CD4-positive, alpha-beta memory T cell (primary cell): Measurements from ENCODE around the gene CDKN1C. TPM values are rescaled to one million over a fixed set of nuclear protein-coding genes. Genes with fewer than 3 reads are reported as not detected.

ENCODE experiments used
- CTCF ChIA-PET: fragments of 350-600 bp; sonication (Branson Sonifier 250); formaldehyde crosslinking; loops from one replicate; lab custom pipeline; 2021; ENCODE audit warnings: inconsistent platforms; ENCODE audit not compliant: partially characterized antibody; lab: Charles Lee
- POLR2A ChIA-PET: fragments of 350-600 bp; sonication (Branson Sonifier 250); formaldehyde crosslinking; loops from one replicate; lab custom pipeline; 2021; ENCODE audit not compliant: partially characterized antibody; lab: Charles Lee
- DNase-seq, 5 donors: peaks; one replicate each; pipeline versions ENCODE4 v3.0.0 to v3.0.0-alpha.2; 2020 to 2022; ENCODE audit warnings: mixed read lengths in 1 of 5
- H3K27ac ChIP-seq: one replicate; pipeline ENCODE4 v1.7.0; 2013; ENCODE audit warnings: low read depth, low read length
- H3K27me3 ChIP-seq: 2 replicates; pipeline ENCODE4 v1.7.0; 2013; ENCODE audit warnings: mild to moderate bottlenecking, low read length, moderate library complexity; ENCODE audit not compliant: insufficient read depth
- H3K36me3 ChIP-seq: 2 replicates; pipeline ENCODE4 v1.7.0; 2013; ENCODE audit warnings: mild to moderate bottlenecking, low read length, moderate library complexity; ENCODE audit not compliant: insufficient read depth
- H3K4me1 ChIP-seq: 2 replicates; pipeline ENCODE4 v1.7.0; 2013; ENCODE audit warnings: mild to moderate bottlenecking, low read length, moderate library complexity; ENCODE audit not compliant: insufficient read depth
- H3K4me3 ChIP-seq, 2 donors: one replicate each; pipeline ENCODE4 v1.7.0; 2013; ENCODE audit warnings: low read length in 2 of 2, mild to moderate bottlenecking in 1 of 2
- H3K9me3 ChIP-seq, 2 donors: one replicate each; pipeline ENCODE4 v1.7.0; 2013; ENCODE audit warnings: low read length in 2 of 2, control low read depth in 1 of 2; ENCODE audit not compliant: control insufficient read depth in 1 of 2
- H3K27ac Mint-ChIP-seq, 7 donors: one replicate each; pipeline ENCODE4 v1.8.0; 2020 to 2021; ENCODE audit warnings: mixed read lengths in 7 of 7, mild to moderate bottlenecking in 6 of 7, inconsistent platforms in 3 of 7, moderate library complexity in 3 of 7
- H3K27me3 Mint-ChIP-seq, 2 donors: one replicate each; pipeline ENCODE4 v1.8.0; 2020 to 2021; ENCODE audit warnings: mixed read lengths in 2 of 2
- H3K36me3 Mint-ChIP-seq, 2 donors: one replicate each; pipeline ENCODE4 v1.8.0; 2020 to 2021; ENCODE audit warnings: mixed read lengths in 2 of 2, inconsistent platforms in 1 of 2, mild to moderate bottlenecking in 1 of 2
- H3K4me1 Mint-ChIP-seq, 4 donors: one replicate each; pipeline ENCODE4 v1.8.0; 2020 to 2021; ENCODE audit warnings: mixed read lengths in 4 of 4, mild to moderate bottlenecking in 1 of 4
- H3K4me3 Mint-ChIP-seq, 8 donors: one replicate each; pipeline ENCODE4 v1.8.0; 2020 to 2021; ENCODE audit warnings: mixed read lengths in 8 of 8, mild to moderate bottlenecking in 7 of 8, moderate library complexity in 6 of 8, inconsistent platforms in 3 of 8
- H3K9me3 Mint-ChIP-seq, 8 donors: one replicate each; pipeline ENCODE4 v1.8.0; 2020 to 2021; ENCODE audit warnings: mixed read lengths in 8 of 8, mild to moderate bottlenecking in 5 of 8, inconsistent platforms in 3 of 8, moderate library complexity in 1 of 8
- intact Hi-C: fragments of 100-400 bp; cut with micrococcal nuclease; formaldehyde crosslinking; loops from one replicate; pipeline ENCODE4 v1.15.1; 2023
- polyA plus RNA-seq, 2 donors: library from polyadenylated mRNA; unstranded; fragments of 300-500 nt; fragmentation: Illumina TruSeq; gene quantifications; one replicate each; pipeline ENCODE4 v1.2.3, GENCODE V29; 2021
- total RNA-seq, 2 experiments: library from RNA; stranded (reverse); gene quantifications; one replicate each; pipeline ENCODE4 v1.2.3, GENCODE V29; 2021

Gene CDKN1C
- total and polyA plus RNA-seq, 4 experiments from 2014 or later, result 0.10 to 6.1 (median 2.8) TPM

DNA sequence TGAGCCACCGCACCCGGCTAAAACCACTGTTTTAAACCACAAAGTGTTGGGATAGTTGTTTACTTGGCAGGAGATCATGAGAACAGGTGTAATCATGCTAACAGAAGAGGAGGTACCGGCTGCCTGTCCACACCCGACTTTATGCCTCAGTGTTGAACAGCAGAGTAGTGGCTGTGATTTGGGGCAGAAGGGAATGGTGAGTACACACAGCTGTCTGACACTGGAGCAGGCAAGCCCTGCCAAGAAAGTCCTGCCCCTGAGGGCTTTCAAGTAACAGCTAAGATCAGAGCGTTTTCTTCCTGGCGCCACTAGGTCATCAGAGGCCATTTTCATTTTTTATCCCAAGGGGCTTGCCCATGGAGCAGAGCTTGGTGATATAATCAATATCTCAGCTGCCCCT, 8.1 kb downstream of the CDKN1C start:
- no peak overlapping the region for H3K27ac Mint-ChIP-seq

DNA sequence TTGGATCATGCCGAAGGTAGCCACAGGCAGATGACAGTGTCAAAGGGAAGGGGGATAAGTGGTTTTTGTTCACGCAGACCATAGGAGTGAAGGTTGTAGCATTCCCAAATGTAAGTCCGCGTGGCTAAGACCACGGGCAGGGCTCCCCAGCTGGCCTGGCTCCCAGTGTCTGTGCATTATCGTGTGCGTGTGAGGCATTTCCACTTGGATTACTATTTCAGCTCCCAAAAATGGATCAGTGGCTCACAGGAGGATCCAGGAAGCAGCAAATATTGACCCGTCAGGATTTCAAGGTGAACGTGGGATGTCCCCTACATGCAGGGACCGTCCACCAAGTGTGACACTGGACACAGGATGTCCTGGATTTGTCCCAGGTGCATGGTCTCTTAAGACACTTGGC, 10.6 kb downstream of the CDKN1C start:
- Mint-ChIP-seq H3K4me3 (no peak overlapping the region), H3K9me3 (peaks cover 0 to 8% (median 3%) of the 10 kb centered on the region in 8 donors), H3K27me3 (peaks cover 10 to 11% of the 10 kb centered on the region in 2 donors), H3K36me3 (peaks cover 0 to 3% of the 10 kb centered on the region in 2 donors), H3K4me1 (peaks cover 0 to 4% (median 2%) of the 10 kb centered on the region in 4 donors), H3K27ac (no peak overlapping the region)
- H3K27ac ChIP-seq, result no peak overlapping the region
- H3K4me1 ChIP-seq, result no peaks in the 10 kb centered on the region
- no peaks in the 10 kb centered on the region for H3K9me3 ChIP-seq
- no peak overlapping the region for H3K4me3 ChIP-seq
- no peaks in the 10 kb centered on the region for H3K36me3 ChIP-seq
- ChIA-PET POLR2A (no interaction called here), CTCF (no interaction called here)
- DNase-seq, result no peak
- intact Hi-C loops, result no loop called here
- H3K27me3 ChIP-seq, result no peaks in the 10 kb centered on the region

More for the DNA sequence above, 8.1 kb downstream of the CDKN1C start:
- no peaks in the 10 kb centered on the region for H3K4me1 ChIP-seq
- no peaks in the 10 kb centered on the region for H3K27me3 ChIP-seq
- no peak overlapping the region for H3K4me3 ChIP-seq
- H3K9me3 Mint-ChIP-seq, result peaks cover 0 to 8% (median 3%) of the 10 kb centered on the region in 8 donors
- no peak for DNase-seq
- intact Hi-C loops, result no loop called here
- H3K27ac ChIP-seq, result no peak overlapping the region
- CTCF ChIA-PET, result interaction anchor here (1.2 to 4.0 kb wide), 4 partner anchors 9 to 345 kb away, joined by 3 to 25 read pairs (median 4); no protein-coding TSS in a partner anchor
- H3K27me3 Mint-ChIP-seq, result peaks cover 0 to 2% of the 10 kb centered on the region in 2 donors
- no peak overlapping the region for H3K4me3 Mint-ChIP-seq
- peaks cover 0 to 3% of the 10 kb centered on the region in 2 donors for H3K36me3 Mint-ChIP-seq
- no peaks in the 10 kb centered on the region for H3K9me3 ChIP-seq
- H3K4me1 Mint-ChIP-seq, result no peaks in the 10 kb centered on the region
- POLR2A ChIA-PET, result interaction anchor here (0.7 kb wide), 1 partner anchor 26 kb away, joined by 5 read pairs; no protein-coding TSS in a partner anchor
- H3K36me3 ChIP-seq, result no peaks in the 10 kb centered on the region

DNA sequence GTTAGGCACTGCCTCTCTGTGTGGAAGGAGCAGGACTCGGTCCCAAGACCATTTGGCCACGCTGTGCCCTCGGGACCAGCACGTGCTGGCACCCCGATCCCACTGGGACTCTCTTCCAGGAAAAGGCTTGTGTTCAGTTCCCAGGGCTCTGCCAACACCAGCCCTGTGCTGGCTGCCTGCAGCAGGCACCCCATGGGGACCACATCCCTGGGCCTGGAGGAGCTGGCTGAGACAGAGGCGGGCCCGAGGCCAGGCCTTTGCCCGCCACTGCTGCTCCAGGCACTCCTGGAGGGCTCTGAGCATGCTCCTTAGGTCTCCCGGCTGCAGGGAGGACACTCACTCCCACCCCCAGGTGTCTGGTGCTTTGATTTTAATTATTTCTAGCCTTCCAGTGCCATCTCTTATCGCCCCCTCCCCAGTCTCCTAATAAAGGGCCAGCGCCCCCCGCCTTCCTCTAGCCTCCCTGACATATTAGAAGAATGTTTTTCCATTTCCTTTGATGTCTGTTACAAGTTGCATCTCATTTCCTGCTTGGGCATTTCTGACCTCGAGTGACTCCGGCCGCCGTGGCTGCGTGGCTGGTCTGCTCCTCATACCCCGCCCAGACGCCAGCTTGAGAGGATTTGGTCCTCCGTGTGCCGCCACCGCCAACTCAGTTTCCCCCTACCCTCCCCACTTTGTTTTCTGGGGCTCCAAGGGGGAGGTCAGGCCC, 14.4 kb downstream of the CDKN1C start:
- peaks cover 0 to 6% (median 4%) of the 10 kb centered on the region in 4 donors for H3K4me1 Mint-ChIP-seq
- Histone ChIP-seq H3K4me1 (no peaks in the 10 kb centered on the region), H3K9me3 (no peaks in the 10 kb centered on the region), H3K27ac (no peak overlapping the region), H3K27me3 (peaks cover 4% of the 10 kb centered on the region), H3K36me3 (no peaks in the 10 kb centered on the region), H3K4me3 (no peak overlapping the region)
- peaks cover 20 to 22% of the 10 kb centered on the region in 2 donors for H3K27me3 Mint-ChIP-seq
- peaks cover 0 to 6% (median 3%) of the 10 kb centered on the region in 8 donors for H3K9me3 Mint-ChIP-seq
- H3K36me3 Mint-ChIP-seq, result peaks cover 0 to 3% of the 10 kb centered on the region in 2 donors
- CTCF ChIA-PET, result no interaction called here
- no peak for DNase-seq
- intact Hi-C loops, result no loop called here
- no peak overlapping the region for H3K4me3 Mint-ChIP-seq
- POLR2A ChIA-PET, result no interaction called here
- no peak overlapping the region for H3K27ac Mint-ChIP-seq

- H3K36me3 Mint-ChIP-seq, result peaks cover 0 to 3% of the 10 kb centered on the region in 2 donors
- H3K27ac ChIP-seq, result no peak overlapping the region
- peaks cover 4% of the 10 kb centered on the region for H3K27me3 ChIP-seq
- DNase-seq, result no peak
- no peak overlapping the region for H3K27ac Mint-ChIP-seq
- H3K4me1 ChIP-seq, result no peaks in the 10 kb centered on the region
- H3K4me3 Mint-ChIP-seq, result no peak overlapping the region
- ChIA-PET POLR2A (no interaction called here), CTCF (no interaction called here)
- H3K9me3 ChIP-seq, result no peaks in the 10 kb centered on the region
- no peak overlapping the region for H3K4me3 ChIP-seq
- H3K36me3 ChIP-seq, result no peaks in the 10 kb centered on the region
- H3K4me1 Mint-ChIP-seq, result peaks cover 0 to 6% (median 4%) of the 10 kb centered on the region in 4 donors
- peaks cover 18 to 22% of the 10 kb centered on the region in 2 donors for H3K27me3 Mint-ChIP-seq
- intact Hi-C loops, result no loop called here
- H3K9me3 Mint-ChIP-seq, result peaks cover 0 to 6% (median 2%) of the 10 kb centered on the region in 8 donors
These were observed 15.1 kb downstream of the CDKN1C start for GRCh38 chr11:2870460-2870859.

- Mint-ChIP-seq H3K27me3 (peaks cover 20 to 26% of the 10 kb centered on the region in 2 donors), H3K9me3 (peaks cover 0 to 4% (median 2%) of the 10 kb centered on the region in 8 donors), H3K36me3 (no peaks in the 10 kb centered on the region), H3K4me1 (peaks cover 0 to 6% (median 4%) of the 10 kb centered on the region in 4 donors), H3K27ac (no peak overlapping the region), H3K4me3 (no peak overlapping the region)
- ChIA-PET CTCF (interaction anchor here (0.5 kb wide), 1 partner anchor 965 kb away, joined by 4 read pairs; no protein-coding TSS in a partner anchor), POLR2A (no interaction called here)
- DNase-seq, result no peak
- Histone ChIP-seq H3K4me3 (no peak overlapping the region), H3K27me3 (peaks cover 4% of the 10 kb centered on the region), H3K36me3 (no peaks in the 10 kb centered on the region), H3K9me3 (no peaks in the 10 kb centered on the region), H3K4me1 (no peaks in the 10 kb centered on the region), H3K27ac (no peak overlapping the region)
- intact Hi-C loops, result no loop called here
These were observed 15.8 kb downstream of the CDKN1C start for GRCh38 chr11:2869561-2870427.

GRCh38 chr11:2869134-2869526, 16.4 kb downstream of the CDKN1C start:
- no peak overlapping the region for H3K27ac ChIP-seq
- peaks cover 0 to 6% (median 4%) of the 10 kb centered on the region in 4 donors for H3K4me1 Mint-ChIP-seq
- H3K27ac Mint-ChIP-seq, result peak overlapping the region in 1 of 7 donors; percentile 42
- peak overlapping the region in 2 of 8 donors; percentile 8 to 55 for H3K4me3 Mint-ChIP-seq
- POLR2A ChIA-PET, result no interaction called here
- no peaks in the 10 kb centered on the region for H3K4me1 ChIP-seq
- H3K27me3 ChIP-seq, result peaks cover 4% of the 10 kb centered on the region
- no peak for DNase-seq
- intact Hi-C loops, result no loop called here
- no peaks in the 10 kb centered on the region for H3K36me3 ChIP-seq
- no peaks in the 10 kb centered on the region for H3K9me3 ChIP-seq
- CTCF ChIA-PET, result interaction anchor here (1.5 kb wide), 1 partner anchor 11 kb away, joined by 3 read pairs; no protein-coding TSS in a partner anchor
- peaks cover 24 to 32% of the 10 kb centered on the region in 2 donors for H3K27me3 Mint-ChIP-seq
- peaks cover 0 to 2% (median 0%) of the 10 kb centered on the region in 8 donors for H3K9me3 Mint-ChIP-seq
- H3K4me3 ChIP-seq, result no peak overlapping the region
- H3K36me3 Mint-ChIP-seq, result no peaks in the 10 kb centered on the region
